ENCODE results near the gene MOCS3.

The MOCS3 gene

GRCh38 chr20:51005214-51005613 lies 46.6 kb downstream of the MOCS3 start:
- in situ Hi-C loops (cut with MboI; ENCODE audit: low sequenced_read_pairs), result no loop called here

GRCh38 chr20:51008718-51009117 lies 50.1 kb downstream of the MOCS3 start:
- in situ Hi-C loops (cut with MboI; ENCODE audit: low sequenced_read_pairs), result no loop called here

GRCh38 chr20:51009303-51010042 lies 50.9 kb downstream of the MOCS3 start:
- in situ Hi-C loops (cut with MboI; ENCODE audit: low sequenced_read_pairs), result no loop called here

DNA sequence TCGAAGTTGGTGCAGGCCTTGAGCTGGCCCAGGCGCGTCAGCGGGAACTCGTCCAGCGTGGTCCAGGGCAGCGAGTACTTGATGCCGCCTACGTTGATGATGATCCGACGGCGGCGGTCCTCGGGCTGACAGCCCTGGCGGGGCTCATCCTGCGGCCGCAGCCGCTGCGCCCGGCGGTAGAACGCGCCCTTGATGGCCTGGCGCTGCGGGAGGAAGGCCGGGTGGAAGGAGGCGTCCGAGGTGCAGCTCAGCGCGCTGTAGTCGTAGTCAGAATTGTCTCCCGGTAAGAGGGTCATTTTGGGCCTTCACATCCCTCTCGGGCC lies 51.4 kb downstream of the MOCS3 start:
- in situ Hi-C loops (cut with MboI; ENCODE audit: low sequenced_read_pairs), result no loop called here

DNA sequence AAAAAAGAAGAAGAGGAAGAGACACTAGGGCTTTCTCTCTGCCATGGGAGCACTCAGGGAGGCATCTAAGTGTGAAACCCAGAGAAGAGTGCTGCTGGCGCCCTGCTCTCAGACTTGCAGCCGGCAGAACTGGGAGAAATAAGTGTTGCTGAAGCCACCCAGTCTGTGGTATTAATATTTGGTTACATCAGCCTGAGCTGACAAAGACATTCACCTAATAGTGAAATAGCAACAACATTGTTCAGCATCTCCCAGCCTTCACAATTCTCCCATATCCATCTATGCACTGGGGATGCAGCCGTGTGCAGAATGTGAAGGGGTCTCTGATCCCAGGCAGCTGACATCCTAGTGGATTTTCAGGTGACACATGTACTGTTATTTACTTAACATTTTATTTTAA lies 52.3 kb downstream of the MOCS3 start:
- in situ Hi-C loops (cut with MboI; ENCODE audit: low sequenced_read_pairs), result no loop called here

DNA sequence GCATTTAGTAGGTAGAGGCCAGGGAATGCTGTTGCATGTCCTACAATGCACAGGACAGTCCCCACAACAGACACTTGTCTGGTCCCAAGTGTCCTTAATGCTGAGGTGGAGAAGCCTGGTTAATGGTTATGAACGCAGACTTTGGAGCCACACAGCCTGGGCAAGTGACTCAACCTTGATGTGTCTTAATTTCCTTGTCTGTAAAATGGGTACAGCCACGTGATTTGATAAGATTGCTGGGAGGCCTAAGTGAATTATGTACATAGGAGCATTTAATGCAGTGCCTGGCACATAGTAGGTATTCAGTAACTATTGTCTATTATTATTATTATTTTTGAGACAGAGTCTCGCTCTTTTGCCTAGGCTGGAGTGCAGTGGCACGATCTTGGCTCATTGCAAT lies 52.9 kb downstream of the MOCS3 start:
- in situ Hi-C loops (cut with MboI; ENCODE audit: low sequenced_read_pairs), result no loop called here

GRCh38 chr20:51012357-51012756 lies 53.7 kb downstream of the MOCS3 start:
- in situ Hi-C loops (cut with MboI; ENCODE audit: low sequenced_read_pairs), result no loop called here

Data from HL-60/S4 treated with phorbol 12-myristate 13-acetate at 8.2 ng/mL for 4 days and 3 days (cell line).